OCI-LY7 (cell line): ENCODE results near the gene SERPINA6. TPM values are rescaled to one million over a fixed set of nuclear protein-coding genes. Genes with fewer than 3 reads are reported as not detected.

Source experiments
- BruUV-seq: library from RNA; stranded (reverse); fragments of 400-500 nt; replicated peaks from 2 replicates; lab custom pipeline; 2021; lab: Mats Ljungman, UMichigan
- CTCF ChIA-PET: fragments of 300-600 bp; sonication (Branson Sonifier 250); formaldehyde crosslinking; loops from one replicate; lab custom pipeline; 2022; ENCODE audit warnings: antibody characterized with exemption; ENCODE audit not compliant: unreplicated experiment; lab: Charles Lee
- POLR2A ChIA-PET: fragments of 300-600 bp; sonication (Branson Sonifier 250); formaldehyde crosslinking; loops from one replicate; lab custom pipeline; 2022; ENCODE audit warnings: antibody characterized with exemption; lab: Charles Lee
- DNase-seq: peaks from one replicate; pipeline ENCODE4 v3.0.0-alpha.2; 2015; ENCODE audit warnings: low spot score
- H2AFZ ChIP-seq: fragments of 200-600 bp; sonication (generic), shearing (Covaris generic); 2 replicates; pipeline ENCODE4 v1.6.1; 2014; ENCODE audit warnings: mild to moderate bottlenecking, antibody characterized with exemption, low read length, moderate library complexity
- H3K27ac ChIP-seq: fragments of 200-600 bp; sonication (generic); 2 replicates; pipeline ENCODE4 v1.5.1; 2014; ENCODE audit warnings: mixed run types, low read depth, mild to moderate bottlenecking, moderate library complexity, low read length, inconsistent platforms; ENCODE audit not compliant: poor library complexity, severe bottlenecking
- H3K36me3 ChIP-seq: fragments of 200-600 bp; sonication (generic); 2 replicates; pipeline ENCODE4 v1.6.1; 2014; ENCODE audit warnings: mild to moderate bottlenecking, antibody characterized with exemption, low read length, moderate library complexity, mixed read lengths; ENCODE audit not compliant: insufficient read depth
- H3K4me1 ChIP-seq: fragments of 200-600 bp; sonication (generic); 2 replicates; pipeline ENCODE4 v1.5.1; 2014; ENCODE audit warnings: mild to moderate bottlenecking, low read length; ENCODE audit not compliant: insufficient read depth, poor library complexity, severe bottlenecking
- H3K4me2 ChIP-seq: fragments of 200-600 bp; sonication (generic); 2 replicates; pipeline ENCODE4 v1.6.1; 2014; ENCODE audit warnings: mild to moderate bottlenecking, low read length
- H3K4me3 ChIP-seq: fragments of 200-600 bp; sonication (generic); 2 replicates; pipeline ENCODE4 v1.5.1; 2014; ENCODE audit warnings: mild to moderate bottlenecking, low read depth, low read length; ENCODE audit not compliant: poor library complexity, severe bottlenecking
- H3K79me2 ChIP-seq: fragments of 200-600 bp; sonication (generic); 2 replicates; pipeline ENCODE4 v1.6.1; 2016; ENCODE audit warnings: low read depth, mild to moderate bottlenecking, low read length, moderate library complexity, mixed read lengths; ENCODE audit not compliant: insufficient read depth
- H3K9me2 ChIP-seq: fragments of 200-600 bp; sonication (generic); 2 replicates; pipeline ENCODE4 v1.6.1; 2016; ENCODE audit warnings: mild to moderate bottlenecking, low read length, mixed read lengths; ENCODE audit not compliant: insufficient read depth
- H3K9me3 ChIP-seq: fragments of 200-600 bp; sonication (generic); 2 replicates; pipeline ENCODE4 v1.6.1; 2014; ENCODE audit warnings: mild to moderate bottlenecking, mixed run types, low read length, mixed read lengths
- H4K20me1 ChIP-seq: fragments of 200-600 bp; sonication (generic); 2 replicates; pipeline ENCODE4 v1.6.1; 2014; ENCODE audit warnings: mild to moderate bottlenecking, antibody characterized with exemption, low read length, moderate library complexity, mixed read lengths; ENCODE audit not compliant: insufficient read depth
- EZH2phosphoT487 ChIP-seq: fragments of 200-600 bp; sonication (generic); IDR thresholded peaks from 2 replicates; pipeline ENCODE4 v1.6.1; 2018; ENCODE audit warnings: low read depth, borderline replicate concordance, mild to moderate bottlenecking, mixed run types, antibody characterized with exemption, low read length, moderate library complexity, mixed read lengths
- intact Hi-C: fragments of 100-400 bp; cut with micrococcal nuclease; formaldehyde crosslinking; loops from one replicate; pipeline ENCODE4 v1.10.0; 2022; ENCODE audit not compliant: unreplicated experiment
- total RNA-seq, 2 experiments: library from RNA; depleted of rRNA in 1 of 2; stranded (reverse); fragments of >200 nt in 1 of 2; shearing (Covaris generic) in 1 of 2; gene quantifications; 2 replicates each; pipeline ENCODE4 v1.2.3, GENCODE V29; 2014 to 2022
- TF ChIP-seq, protein P1 (sequence below): fragments of 200-600 bp; sonication (generic); conservative IDR thresholded peaks from 2 replicates; pipeline ENCODE4 v1.5.1; 2014; ENCODE audit warnings: mild to moderate bottlenecking, antibody characterized with exemption, low read length, moderate library complexity, mixed read lengths

Gene SERPINA6
- total RNA-seq, 2 experiments from 2014 or later: not detected

DNA sequence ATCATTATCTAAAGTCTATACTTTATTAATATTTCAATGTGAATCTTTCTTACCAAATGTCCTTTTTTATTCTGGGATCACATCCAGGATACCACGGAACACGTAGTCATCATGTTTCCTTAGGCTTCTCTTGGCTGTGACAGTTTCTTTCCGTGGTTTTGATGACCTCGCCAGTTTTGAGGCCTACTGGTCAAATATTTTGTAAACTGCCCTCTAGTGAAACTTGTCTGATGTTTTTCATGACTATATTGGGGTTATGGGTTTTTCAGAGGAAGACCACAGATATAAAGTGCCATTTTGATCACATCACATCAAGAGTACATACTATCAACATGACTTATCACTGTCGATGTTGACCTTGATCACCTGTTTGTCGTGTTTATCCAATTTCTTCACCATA lies 14.1 kb upstream of the SERPINA6 start:
- intact Hi-C loops: no loop called here
- BruUV-seq: no TSS peak
- Histone ChIP-seq H3K27ac (no peak overlapping the region), H2AFZ (no peak overlapping the region), H3K4me2 (no peak overlapping the region), H3K9me3 (no peaks in the 10 kb centered on the region), H3K79me2 (no peaks in the 10 kb centered on the region), H3K36me3 (no peaks in the 10 kb centered on the region), H4K20me1 (no peaks in the 10 kb centered on the region), H3K9me2 (no peaks in the 10 kb centered on the region), H3K4me3 (no peak overlapping the region), H3K4me1 (no peaks in the 10 kb centered on the region)
- TF ChIP-seq EZH2phosphoT487: no peak
- TF ChIP-seq, protein P1, sequence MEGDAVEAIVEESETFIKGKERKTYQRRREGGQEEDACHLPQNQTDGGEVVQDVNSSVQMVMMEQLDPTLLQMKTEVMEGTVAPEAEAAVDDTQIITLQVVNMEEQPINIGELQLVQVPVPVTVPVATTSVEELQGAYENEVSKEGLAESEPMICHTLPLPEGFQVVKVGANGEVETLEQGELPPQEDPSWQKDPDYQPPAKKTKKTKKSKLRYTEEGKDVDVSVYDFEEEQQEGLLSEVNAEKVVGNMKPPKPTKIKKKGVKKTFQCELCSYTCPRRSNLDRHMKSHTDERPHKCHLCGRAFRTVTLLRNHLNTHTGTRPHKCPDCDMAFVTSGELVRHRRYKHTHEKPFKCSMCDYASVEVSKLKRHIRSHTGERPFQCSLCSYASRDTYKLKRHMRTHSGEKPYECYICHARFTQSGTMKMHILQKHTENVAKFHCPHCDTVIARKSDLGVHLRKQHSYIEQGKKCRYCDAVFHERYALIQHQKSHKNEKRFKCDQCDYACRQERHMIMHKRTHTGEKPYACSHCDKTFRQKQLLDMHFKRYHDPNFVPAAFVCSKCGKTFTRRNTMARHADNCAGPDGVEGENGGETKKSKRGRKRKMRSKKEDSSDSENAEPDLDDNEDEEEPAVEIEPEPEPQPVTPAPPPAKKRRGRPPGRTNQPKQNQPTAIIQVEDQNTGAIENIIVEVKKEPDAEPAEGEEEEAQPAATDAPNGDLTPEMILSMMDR: no peak
- ChIA-PET CTCF (no interaction called here), POLR2A (no interaction called here)
- no peak for DNase-seq

DNA sequence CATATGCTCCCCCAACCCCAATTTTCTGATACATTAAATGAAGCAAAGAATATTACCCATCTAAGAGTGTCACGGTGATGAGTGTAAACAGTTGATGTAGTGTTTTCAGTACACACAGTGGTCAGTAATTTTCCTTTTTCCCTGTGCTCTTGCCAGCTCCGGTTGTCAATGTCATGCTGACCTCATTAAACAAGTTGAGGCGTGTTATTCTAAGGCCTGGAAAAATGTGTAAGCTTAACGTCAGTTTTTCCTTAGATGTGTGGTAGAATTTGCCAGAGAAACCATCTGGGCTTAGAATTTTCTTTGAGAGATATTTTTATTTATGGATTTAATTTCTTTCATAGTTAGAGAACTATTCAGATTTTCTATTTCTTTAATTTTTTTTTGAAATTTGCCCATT lies 11.7 kb upstream of the SERPINA6 start:
- no peak overlapping the region for H3K4me3 ChIP-seq
- TF ChIP-seq, protein P1: no peak
- TF ChIP-seq EZH2phosphoT487: no peak
- CTCF ChIA-PET: interaction anchor here (0.6 kb wide), 1 partner anchor 1876 kb away, joined by 3 read pairs; no protein-coding TSS in a partner anchor
- no peaks in the 10 kb centered on the region for H3K36me3 ChIP-seq
- no TSS peak for BruUV-seq
- H3K4me2 ChIP-seq: no peak overlapping the region
- no peak overlapping the region for H2AFZ ChIP-seq
- no peaks in the 10 kb centered on the region for H4K20me1 ChIP-seq
- DNase-seq: no peak
- intact Hi-C loops: no loop called here
- H3K9me3 ChIP-seq: no peaks in the 10 kb centered on the region
- H3K4me1 ChIP-seq: no peaks in the 10 kb centered on the region
- no peaks in the 10 kb centered on the region for H3K9me2 ChIP-seq
- H3K27ac ChIP-seq: no peak overlapping the region
- POLR2A ChIA-PET: interaction anchor here (1.1 to 1.4 kb wide), 2 partner anchors 9 to 39 kb away, joined by 4 read pairs; no protein-coding TSS in a partner anchor
- no peaks in the 10 kb centered on the region for H3K79me2 ChIP-seq

DNA sequence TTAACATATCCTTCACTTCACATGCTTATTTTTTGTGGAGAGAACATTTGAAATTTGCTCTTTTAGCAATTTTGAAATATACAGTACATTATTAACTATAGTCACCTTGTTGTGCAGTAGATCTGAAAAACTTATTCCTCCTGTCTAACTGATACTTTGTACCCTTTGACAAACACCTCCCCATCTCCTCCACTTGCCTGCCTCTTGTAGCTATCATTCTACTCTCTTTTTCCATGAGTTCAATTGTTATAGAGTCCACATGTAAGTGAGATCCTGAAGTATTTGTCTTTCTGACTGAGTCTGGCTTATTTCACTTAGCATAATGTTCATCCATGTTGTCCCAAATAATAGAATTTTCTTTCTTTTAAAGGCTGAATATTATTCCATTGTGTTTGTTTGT lies 9.5 kb upstream of the SERPINA6 start:
- ChIA-PET POLR2A (no interaction called here), CTCF (no interaction called here)
- Histone ChIP-seq H3K4me3 (no peak overlapping the region), H3K9me3 (no peaks in the 10 kb centered on the region), H3K4me1 (no peaks in the 10 kb centered on the region), H3K9me2 (no peaks in the 10 kb centered on the region), H3K36me3 (no peaks in the 10 kb centered on the region), H2AFZ (no peak overlapping the region), H4K20me1 (no peaks in the 10 kb centered on the region), H3K27ac (no peak overlapping the region), H3K79me2 (no peaks in the 10 kb centered on the region), H3K4me2 (no peak overlapping the region)
- TF ChIP-seq, protein P1: no peak
- TF ChIP-seq EZH2phosphoT487: no peak
- no peak for DNase-seq
- no TSS peak for BruUV-seq
- intact Hi-C loops: no loop called here
